Lower leg skin (tissue), 4 donors: ENCODE measurements around the gene FOSB. TPM values are rescaled to one million over a fixed set of nuclear protein-coding genes. Genes with fewer than 3 reads are reported as not detected.

Experiments
- DNase-seq, 2 donors: peaks; one replicate each; pipeline ENCODE4 v3.0.0-alpha.2; 2019; ENCODE audit warnings: low spot score in 2 of 2
- H3K4me3 ChIP-seq: fragments of 200-600 bp; sonication (generic); 2 replicates; pipeline ENCODE4 v1.5.1; 2017; ENCODE audit warnings: mild to moderate bottlenecking, low read depth; ENCODE audit not compliant: poor library complexity, severe bottlenecking
- POLR2A ChIP-seq, 2 donors: fragments of 450-650 bp; IDR thresholded peaks; one replicate each; pipeline ENCODE4 v1.6.1; 2016 to 2017; ENCODE audit warnings: antibody characterized with exemption in 2 of 2, mild to moderate bottlenecking in 1 of 2, moderate library complexity in 1 of 2
- WGBS, 2 donors: methylation state at CpG; one replicate each; pipeline ENCODE4 v1.1.5; 2018; 5-methylcytosine and 5-hydroxymethylcytosine counted together
- intact Hi-C: fragments of 100-400 bp; cut with DNase I; formaldehyde crosslinking; loops from one replicate; pipeline ENCODE4 v1.15.0; 2023; ENCODE audit warnings: low total_unique reads
- total RNA-seq, 4 donors: library from RNA; depleted of rRNA; stranded (reverse); fragments of >200 nt; gene quantifications; one replicate each; pipeline ENCODE4 v1.1.0, GENCODE V29; 2016
- TF ChIP-seq, protein P1 (sequence below), 3 donors: fragments of 450-650 bp; IDR thresholded peaks; one replicate each; pipeline ENCODE4 v1.5.1; 2016; ENCODE audit warnings: antibody characterized with exemption in 3 of 3, mild to moderate bottlenecking in 3 of 3, moderate library complexity in 2 of 3

Gene FOSB
- total RNA-seq, 4 donors from 2014 or later: 5.9 to 18.2 (median 11.2) TPM

DNA sequence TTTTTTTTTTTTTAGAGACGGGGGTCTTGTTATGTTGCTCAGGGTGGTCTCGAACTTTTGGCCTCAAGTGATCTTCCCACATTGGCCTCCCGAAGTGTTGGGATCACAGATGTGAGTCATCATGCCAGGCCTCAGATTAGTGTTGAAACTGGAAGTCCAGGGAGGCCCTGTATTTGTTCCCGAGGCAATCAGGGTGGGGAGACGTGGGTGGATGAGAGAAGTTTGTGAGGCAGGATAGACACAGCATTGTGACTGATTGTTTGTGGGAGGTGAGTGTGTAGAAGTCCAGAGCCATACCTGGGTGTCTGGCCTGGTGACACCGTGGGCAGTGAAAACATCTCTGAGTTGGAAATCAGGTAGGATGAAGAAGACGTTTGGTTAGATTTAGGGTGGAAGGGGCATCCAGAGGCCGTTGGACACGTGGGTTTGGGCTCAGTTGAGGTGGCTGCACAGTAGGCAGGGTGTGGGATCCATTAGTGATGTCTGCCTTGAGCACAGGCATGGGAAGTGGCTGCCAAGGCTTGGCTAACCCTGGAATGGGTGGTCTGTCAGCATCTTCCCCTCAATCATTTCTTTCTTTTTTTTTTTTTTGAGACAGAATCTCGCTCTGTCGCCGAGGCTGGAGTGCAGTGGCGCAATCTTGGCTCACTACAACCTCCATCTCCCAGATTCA is 16.6 kb downstream of the FOSB start:
- DNase-seq: no peak
- no peak overlapping the region for H3K4me3 ChIP-seq
- intact Hi-C loops: no loop called here
- WGBS, 2 donors: 67 to 72% methylated on average over 13 of the region's 13 CpGs
- TF ChIP-seq, protein P1, sequence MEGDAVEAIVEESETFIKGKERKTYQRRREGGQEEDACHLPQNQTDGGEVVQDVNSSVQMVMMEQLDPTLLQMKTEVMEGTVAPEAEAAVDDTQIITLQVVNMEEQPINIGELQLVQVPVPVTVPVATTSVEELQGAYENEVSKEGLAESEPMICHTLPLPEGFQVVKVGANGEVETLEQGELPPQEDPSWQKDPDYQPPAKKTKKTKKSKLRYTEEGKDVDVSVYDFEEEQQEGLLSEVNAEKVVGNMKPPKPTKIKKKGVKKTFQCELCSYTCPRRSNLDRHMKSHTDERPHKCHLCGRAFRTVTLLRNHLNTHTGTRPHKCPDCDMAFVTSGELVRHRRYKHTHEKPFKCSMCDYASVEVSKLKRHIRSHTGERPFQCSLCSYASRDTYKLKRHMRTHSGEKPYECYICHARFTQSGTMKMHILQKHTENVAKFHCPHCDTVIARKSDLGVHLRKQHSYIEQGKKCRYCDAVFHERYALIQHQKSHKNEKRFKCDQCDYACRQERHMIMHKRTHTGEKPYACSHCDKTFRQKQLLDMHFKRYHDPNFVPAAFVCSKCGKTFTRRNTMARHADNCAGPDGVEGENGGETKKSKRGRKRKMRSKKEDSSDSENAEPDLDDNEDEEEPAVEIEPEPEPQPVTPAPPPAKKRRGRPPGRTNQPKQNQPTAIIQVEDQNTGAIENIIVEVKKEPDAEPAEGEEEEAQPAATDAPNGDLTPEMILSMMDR (IDR thresholded peaks at IDR 0.05): no peak
- TF ChIP-seq POLR2A (IDR thresholded peaks at IDR 0.05): no peak

GRCh38 chr19:45485305-45486077 is 17.7 kb downstream of the FOSB start:
- peak; percentile 99 to 100 for DNase-seq
- 0 to 1% methylated on average over 28 to 35 of the region's 35 CpGs for WGBS, 2 donors
- peak overlapping the region; percentile 52 for H3K4me3 ChIP-seq
- TF ChIP-seq, protein P1 (IDR thresholded peaks at IDR 0.05): peak in 1 of 3 donors; percentile 71
- no peak for TF ChIP-seq POLR2A (IDR thresholded peaks at IDR 0.05)
- intact Hi-C loops: no loop called here

DNA sequence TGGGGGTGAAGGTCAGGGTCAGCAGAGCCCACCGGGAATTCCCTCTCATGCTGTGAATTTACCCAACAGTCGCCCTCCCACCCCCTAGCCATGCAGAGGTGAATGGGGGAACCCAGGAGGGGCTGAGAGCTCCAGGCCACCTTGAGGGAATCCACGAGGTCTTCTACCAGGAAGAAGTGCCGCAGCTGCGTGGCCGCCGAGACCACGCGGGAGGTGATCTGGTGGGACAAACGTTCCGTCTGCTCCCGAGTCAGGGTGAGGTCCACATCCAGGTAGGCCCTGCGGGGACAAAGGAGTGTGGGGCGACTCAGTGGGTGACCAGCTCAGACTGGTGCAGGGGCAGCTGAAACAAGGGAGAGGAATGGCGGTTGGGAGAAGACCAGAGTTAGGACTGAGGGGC is 20.9 kb downstream of the FOSB start:
- no peak for DNase-seq
- 93% methylated on average over 15 of the region's 15 CpGs for WGBS, 2 donors
- TF ChIP-seq, protein P1 (IDR thresholded peaks at IDR 0.05): no peak
- no peak for TF ChIP-seq POLR2A (IDR thresholded peaks at IDR 0.05)
- no peak overlapping the region for H3K4me3 ChIP-seq
- intact Hi-C loops: no loop called here

DNA sequence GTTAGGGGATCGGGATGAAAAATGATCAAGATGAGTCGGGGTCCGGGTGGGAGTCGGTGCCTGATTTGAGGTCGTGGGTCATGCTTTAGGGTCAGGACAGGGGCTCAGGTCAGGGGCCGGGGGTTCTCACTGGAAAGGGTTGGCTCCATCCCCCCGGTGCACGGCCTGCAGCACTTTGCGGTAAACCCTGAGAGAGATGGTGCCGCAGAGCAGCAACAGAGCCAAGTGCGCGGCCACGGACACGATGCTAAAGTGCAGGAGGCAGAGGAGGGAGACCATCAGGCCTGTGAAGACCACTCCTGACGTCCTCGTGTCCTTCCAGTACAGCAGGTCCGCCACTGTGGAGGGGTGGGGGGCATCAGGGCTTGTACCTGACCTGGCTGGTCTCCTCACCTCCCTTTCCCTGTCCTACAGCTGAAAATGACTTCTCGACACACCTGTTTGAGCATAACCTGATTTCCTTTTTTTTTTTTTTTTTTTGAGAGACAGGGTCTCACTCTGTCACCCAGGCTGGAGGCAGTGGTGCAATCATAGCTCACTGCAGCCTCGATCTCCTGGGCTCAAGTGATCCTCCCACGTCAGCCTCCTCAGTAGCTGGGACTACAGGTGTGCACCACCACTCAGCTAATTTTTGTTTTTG is 21.5 kb downstream of the FOSB start:
- H3K4me3 ChIP-seq: no peak overlapping the region
- no peak for DNase-seq
- no peak for TF ChIP-seq POLR2A (IDR thresholded peaks at IDR 0.05)
- TF ChIP-seq, protein P1 (IDR thresholded peaks at IDR 0.05): no peak
- intact Hi-C loops: no loop called here
- WGBS, 2 donors: 90 to 92% methylated on average over 16 to 20 of the region's 20 CpGs

- H3K4me3 ChIP-seq: no peak overlapping the region
- 88 to 94% methylated on average over 5 of the region's 5 CpGs for WGBS, 2 donors
- TF ChIP-seq POLR2A (IDR thresholded peaks at IDR 0.05): no peak
- TF ChIP-seq, protein P1 (IDR thresholded peaks at IDR 0.05): no peak
- intact Hi-C loops: no loop called here
- no peak for DNase-seq
Observed at GRCh38 chr19:45492137-45492626, 24.4 kb downstream of the FOSB start.
